GM19351 (cell line): Measurements from ENCODE around the gene KIAA1217.
"Not testable (repeated sequence)": the region's sequence is repeated elsewhere in the genome, so short reads cannot be mapped to it uniquely, and the experiment has no call there.

Source experiments
- ATAC-seq: cut with Tn5 transposase; IDR thresholded peaks from one replicate; pipeline ENCODE4 v1.9.1; 2021; ENCODE audit warnings: mild to moderate bottlenecking, moderate library complexity; ENCODE audit not compliant: unreplicated experiment

The KIAA1217 gene

GRCh38 chr10:24459836-24460235 is 250.9 kb downstream of the KIAA1217 start:
- no peak for ATAC-seq

DNA sequence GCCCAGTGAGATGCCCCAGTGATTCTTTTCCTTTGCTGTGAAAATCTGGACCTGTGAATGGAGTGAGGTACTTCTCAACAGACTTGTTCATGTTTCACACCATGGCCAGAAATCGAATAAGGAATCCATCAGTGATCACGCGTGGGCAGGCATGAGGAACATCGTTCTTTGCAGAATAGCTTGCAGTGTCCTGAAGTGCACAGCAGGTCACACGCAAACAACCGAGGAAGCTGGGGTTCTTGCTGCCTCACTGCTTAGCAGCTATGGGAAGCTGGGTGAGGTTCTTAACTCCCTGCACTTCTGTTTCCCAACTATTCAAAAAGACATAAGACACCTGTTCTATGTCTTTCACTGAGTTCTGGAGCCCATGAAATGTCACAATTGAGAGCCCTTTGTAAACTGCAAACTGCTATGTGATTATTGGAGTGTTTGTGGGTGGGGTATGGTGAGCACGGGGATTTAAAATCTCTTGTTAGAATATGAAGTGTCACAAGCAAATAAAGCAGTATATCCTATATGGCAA is 253.4 kb downstream of the KIAA1217 start:
- no peak for ATAC-seq

DNA sequence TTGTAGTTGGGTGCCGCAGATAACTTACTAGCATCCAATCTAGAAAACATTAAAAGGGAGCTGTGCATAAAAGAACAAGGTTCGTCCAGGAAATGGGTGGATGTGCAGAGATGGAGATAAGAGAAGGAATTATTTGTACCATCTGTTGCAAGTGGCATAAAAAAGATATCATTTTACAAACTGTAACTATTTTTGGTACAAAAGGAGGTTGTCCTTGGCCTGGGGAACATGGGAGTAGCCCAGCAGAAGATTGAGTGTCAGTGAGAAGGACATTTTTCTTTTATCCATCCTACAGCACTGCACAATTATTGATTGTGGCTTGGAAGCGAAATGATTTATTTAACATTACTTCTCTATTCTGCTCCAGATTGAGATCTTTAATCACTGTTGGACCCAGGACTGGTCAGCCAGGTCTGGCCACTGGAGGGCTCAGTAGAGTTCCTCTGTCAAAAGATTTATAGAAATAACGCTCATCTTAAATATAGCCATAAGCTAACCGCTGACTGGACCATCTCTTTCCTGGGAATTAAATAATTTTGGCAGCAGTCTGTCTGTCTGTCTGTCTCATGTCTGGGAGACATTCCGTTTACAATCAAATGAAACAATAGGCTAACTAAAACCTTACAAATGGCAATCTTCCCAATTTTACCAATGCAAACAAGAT is 254.1 kb downstream of the KIAA1217 start:
- ATAC-seq, result no peak

DNA sequence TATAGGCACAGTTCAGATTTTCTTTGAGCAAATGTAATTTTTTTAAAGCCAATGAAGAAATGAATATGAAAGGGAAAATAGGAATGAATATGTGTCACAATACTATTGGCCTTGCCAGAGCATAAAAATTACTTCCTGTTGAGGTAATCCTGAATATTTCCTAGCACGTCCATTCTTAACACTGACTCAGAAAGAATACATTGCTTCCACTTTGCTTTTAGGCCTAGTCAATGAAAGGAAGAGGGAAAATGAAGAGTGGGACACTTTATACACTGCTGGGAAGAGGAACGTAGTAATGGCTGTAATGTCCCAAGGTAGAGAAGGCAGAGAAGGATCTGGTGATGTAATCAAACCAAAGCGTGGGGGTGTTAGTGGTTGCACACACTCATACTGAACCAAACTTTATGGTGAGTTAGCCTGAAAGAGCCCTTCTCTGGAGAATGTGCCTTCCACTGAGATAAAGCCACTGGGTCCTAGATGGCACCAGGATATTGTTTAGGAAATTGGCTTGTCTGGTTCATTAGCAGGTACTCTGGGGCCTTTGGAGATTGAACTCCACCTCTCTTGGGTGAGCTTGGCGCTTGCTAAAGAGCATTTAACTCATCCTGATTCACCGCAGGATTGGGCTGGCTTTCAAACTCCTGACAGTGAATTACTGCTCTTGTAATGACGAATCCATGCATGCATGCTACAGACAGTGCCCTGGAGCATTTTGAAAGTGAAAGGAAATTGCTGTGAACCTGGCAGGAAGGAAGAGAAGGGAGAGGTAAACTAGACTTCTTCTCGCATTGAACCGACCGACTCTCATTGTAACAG is 254.9 kb downstream of the KIAA1217 start:
- peak; percentile 76 for ATAC-seq

GRCh38 chr10:24465124-24465874 is 256.4 kb downstream of the KIAA1217 start:
- no peak for ATAC-seq

DNA sequence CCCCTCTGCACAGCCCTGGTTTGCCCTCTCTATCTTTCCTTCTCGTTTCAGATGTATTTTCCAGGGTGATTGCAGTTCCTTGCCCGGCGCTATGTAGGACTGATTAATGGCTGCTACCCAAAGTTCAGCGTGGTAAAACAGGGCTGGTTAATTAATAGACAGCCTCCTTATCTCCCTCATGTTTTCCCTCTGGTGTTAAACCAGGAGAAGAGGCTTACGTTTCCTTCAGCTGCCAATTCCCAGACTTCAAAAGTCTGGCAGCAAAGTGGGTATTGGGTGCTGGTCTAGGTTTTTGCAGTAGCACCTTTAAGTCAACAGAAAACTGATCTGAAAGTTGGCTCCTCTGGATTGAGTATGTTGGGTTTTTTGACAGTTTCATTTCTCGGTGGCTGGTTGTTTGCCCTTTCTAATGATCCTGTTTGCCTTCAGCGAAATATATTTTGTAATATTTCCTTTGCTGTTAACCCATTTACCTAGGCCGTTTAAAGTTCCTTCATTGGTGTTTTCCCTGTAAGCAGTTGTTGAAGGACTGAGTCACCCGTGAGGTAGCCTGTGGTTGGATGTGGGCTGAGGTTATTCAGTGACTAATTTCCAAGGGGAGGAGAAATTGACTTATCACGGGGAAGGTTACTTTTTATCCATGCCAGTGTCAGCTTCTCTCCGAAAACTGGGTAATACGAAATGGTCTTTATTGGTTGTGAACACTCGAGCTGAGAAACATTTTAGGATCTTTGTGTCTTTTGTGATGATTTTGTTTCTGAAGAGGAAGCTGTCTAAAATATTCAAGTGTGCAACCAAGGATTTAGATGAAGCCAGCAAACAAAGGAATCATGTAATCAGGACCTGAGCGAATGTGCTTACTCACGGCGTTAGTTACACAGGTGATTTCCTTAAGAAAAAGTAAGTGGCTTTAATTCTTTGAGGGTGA is 257.2 kb downstream of the KIAA1217 start:
- ATAC-seq, result peak; percentile 60

GRCh38 chr10:24467136-24467535 is 258.2 kb downstream of the KIAA1217 start:
- no peak for ATAC-seq

GRCh38 chr10:24467605-24468004 is 258.7 kb downstream of the KIAA1217 start:
- ATAC-seq, result no peak

GRCh38 chr10:24468281-24468751 is 259.4 kb downstream of the KIAA1217 start:
- no peak for ATAC-seq

DNA sequence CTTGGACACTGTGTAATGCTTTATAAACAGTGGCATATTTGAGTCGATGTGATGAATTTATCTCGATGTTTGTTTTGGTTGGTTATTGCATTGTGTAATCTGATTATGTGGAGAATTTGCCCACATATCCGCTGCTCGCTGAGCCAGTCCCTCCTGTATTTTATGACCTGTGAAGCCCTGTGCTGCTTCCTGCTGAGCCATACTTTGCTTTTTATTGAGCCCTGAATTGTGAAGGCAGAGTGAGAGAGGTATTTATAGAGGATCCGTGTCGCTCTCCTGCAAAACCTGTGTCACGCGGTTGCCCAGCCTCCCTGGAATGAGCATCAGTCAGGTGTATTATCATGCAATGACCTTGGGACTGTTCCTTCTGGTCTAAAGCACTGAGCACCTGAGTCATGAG is 261.1 kb downstream of the KIAA1217 start:
- no peak for ATAC-seq

GRCh38 chr10:24475598-24475997 is 266.7 kb downstream of the KIAA1217 start:
- ATAC-seq, result no peak

GRCh38 chr10:24476913-24477701 is 268.2 kb downstream of the KIAA1217 start:
- no peak for ATAC-seq

GRCh38 chr10:24477915-24478314 is 269.0 kb downstream of the KIAA1217 start:
- ATAC-seq, result no peak

GRCh38 chr10:24479806-24480205 is 270.9 kb downstream of the KIAA1217 start:
- ATAC-seq, result no peak

- ATAC-seq, result no peak
Observed at GRCh38 chr10:24480447-24480846, 271.5 kb downstream of the KIAA1217 start.

- no peak for ATAC-seq
Observed at GRCh38 chr10:24481241-24481640, 272.3 kb downstream of the KIAA1217 start.

DNA sequence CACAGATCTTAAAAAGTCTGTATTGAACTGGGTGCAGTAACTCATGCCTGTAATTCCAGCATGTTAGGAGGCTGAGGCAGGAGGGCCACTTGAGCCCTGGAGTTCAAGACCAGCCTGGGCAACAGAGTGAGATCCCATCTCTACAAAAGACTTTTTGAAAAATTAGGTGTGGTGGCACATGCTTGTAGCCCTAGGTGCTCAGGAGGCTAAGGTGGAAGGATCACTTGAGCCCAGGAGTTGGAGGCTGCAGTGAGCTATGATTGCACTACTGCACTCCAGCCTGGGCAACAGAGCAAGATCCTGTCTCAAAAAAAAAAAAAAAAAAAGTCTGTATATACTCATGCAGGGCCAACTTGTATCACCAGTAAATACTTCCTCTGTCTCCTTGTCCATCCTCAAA is 273.8 kb downstream of the KIAA1217 start:
- not testable (repeated sequence) for ATAC-seq

- ATAC-seq, result peak; percentile 82
Observed at GRCh38 chr10:24483701-24484100, 274.8 kb downstream of the KIAA1217 start.

- no peak for ATAC-seq
Observed at GRCh38 chr10:24484771-24485170, 275.8 kb downstream of the KIAA1217 start.
